ENCODE results near the gene SLCO3A1.

The SLCO3A1 gene

GRCh38 chr15:92002666-92003065, 149.2 kb downstream of the SLCO3A1 start:
- no peaks in the 10 kb centered on the region for H3K36me3 Mint-ChIP-seq
- H3K4me1 Mint-ChIP-seq, result peaks cover 2% of the 10 kb centered on the region
- no peak for DNase-seq
- CTCF ChIA-PET, result interaction anchor here (1.3 kb wide), 1 partner anchor 11 kb away, joined by 3 read pairs; no protein-coding TSS in a partner anchor
- no peaks in the 10 kb centered on the region for H3K27me3 Mint-ChIP-seq
- H3K9me3 Mint-ChIP-seq, result no peaks in the 10 kb centered on the region
- no peak overlapping the region for H3K4me3 Mint-ChIP-seq
- H3K27ac Mint-ChIP-seq, result no peak overlapping the region

- Mint-ChIP-seq H3K27ac (no peak overlapping the region), H3K9me3 (no peaks in the 10 kb centered on the region)
- CTCF ChIA-PET, result interaction anchor here (1.3 kb wide), 1 partner anchor 10 kb away, joined by 3 read pairs; no protein-coding TSS in a partner anchor
These were observed 150.1 kb downstream of the SLCO3A1 start for GRCh38 chr15:92003515-92004067.

GRCh38 chr15:92005154-92005553, 151.6 kb downstream of the SLCO3A1 start:
- Mint-ChIP-seq H3K36me3 (peaks cover 2% of the 10 kb centered on the region), H3K27ac (no peak overlapping the region), H3K4me3 (no peak overlapping the region), H3K4me1 (peaks cover 15% of the 10 kb centered on the region), H3K9me3 (no peaks in the 10 kb centered on the region), H3K27me3 (no peaks in the 10 kb centered on the region)
- CTCF ChIA-PET, result interaction anchor here (1.7 kb wide), 1 partner anchor 74 kb away, joined by 5 read pairs; no protein-coding TSS in a partner anchor
- DNase-seq, result no peak

More at GRCh38 chr15:92003515-92004067, 150.1 kb downstream of the SLCO3A1 start:
- Mint-ChIP-seq H3K36me3 (peaks cover under 1% of the 10 kb centered on the region), H3K27me3 (no peaks in the 10 kb centered on the region), H3K4me3 (no peak overlapping the region), H3K4me1 (peaks cover 8% of the 10 kb centered on the region)
- no peak for DNase-seq

GRCh38 chr15:92006186-92007028, 152.9 kb downstream of the SLCO3A1 start:
- H3K4me1 Mint-ChIP-seq, result peaks cover 24% of the 10 kb centered on the region
- no peak for DNase-seq
- H3K9me3 Mint-ChIP-seq, result no peaks in the 10 kb centered on the region
- no peak overlapping the region for H3K27ac Mint-ChIP-seq
- H3K27me3 Mint-ChIP-seq, result no peaks in the 10 kb centered on the region
- H3K36me3 Mint-ChIP-seq, result peaks cover 3% of the 10 kb centered on the region
- CTCF ChIA-PET, result interaction anchor here (1.0 to 1.7 kb wide), 2 partner anchors 73 to 228 kb away, joined by 3 to 5 read pairs; no protein-coding TSS in a partner anchor
- no peak overlapping the region for H3K4me3 Mint-ChIP-seq

GRCh38 chr15:92009162-92009561, 155.7 kb downstream of the SLCO3A1 start:
- CTCF ChIA-PET, result no interaction called here
- Mint-ChIP-seq H3K27ac (no peak overlapping the region), H3K27me3 (no peaks in the 10 kb centered on the region), H3K36me3 (peaks cover 3% of the 10 kb centered on the region), H3K9me3 (no peaks in the 10 kb centered on the region), H3K4me1 (peaks cover 41% of the 10 kb centered on the region), H3K4me3 (no peak overlapping the region)
- no peak for DNase-seq

GRCh38 chr15:92011611-92012367, 158.3 kb downstream of the SLCO3A1 start:
- Mint-ChIP-seq H3K27ac (peak overlapping the region; percentile 3), H3K9me3 (no peaks in the 10 kb centered on the region), H3K4me1 (peaks cover 39% of the 10 kb centered on the region), H3K27me3 (no peaks in the 10 kb centered on the region), H3K36me3 (peaks cover 3% of the 10 kb centered on the region), H3K4me3 (no peak overlapping the region)
- peak; percentile 47 for DNase-seq
- CTCF ChIA-PET, result no interaction called here

- no peak overlapping the region for H3K27ac Mint-ChIP-seq
- CTCF ChIA-PET, result no interaction called here
- no peak overlapping the region for H3K4me3 Mint-ChIP-seq
- H3K36me3 Mint-ChIP-seq, result peaks cover 3% of the 10 kb centered on the region
- DNase-seq, result no peak
- peaks cover 39% of the 10 kb centered on the region for H3K4me1 Mint-ChIP-seq
- H3K9me3 Mint-ChIP-seq, result no peaks in the 10 kb centered on the region
- H3K27me3 Mint-ChIP-seq, result no peaks in the 10 kb centered on the region
These were observed 158.8 kb downstream of the SLCO3A1 start for GRCh38 chr15:92012368-92012629.

GRCh38 chr15:92012881-92013280, 159.4 kb downstream of the SLCO3A1 start:
- Mint-ChIP-seq H3K4me1 (peaks cover 39% of the 10 kb centered on the region), H3K9me3 (no peaks in the 10 kb centered on the region), H3K36me3 (peaks cover 3% of the 10 kb centered on the region), H3K27me3 (no peaks in the 10 kb centered on the region), H3K4me3 (no peak overlapping the region), H3K27ac (no peak overlapping the region)
- no peak for DNase-seq
- CTCF ChIA-PET, result interaction anchor here (1.5 kb wide), 1 partner anchor 10 kb away, joined by 3 read pairs; no protein-coding TSS in a partner anchor

- H3K36me3 Mint-ChIP-seq, result peaks cover 2% of the 10 kb centered on the region
- H3K4me1 Mint-ChIP-seq, result peaks cover 25% of the 10 kb centered on the region
- DNase-seq, result no peak
- H3K27ac Mint-ChIP-seq, result no peak overlapping the region
- no peaks in the 10 kb centered on the region for H3K9me3 Mint-ChIP-seq
- no peaks in the 10 kb centered on the region for H3K27me3 Mint-ChIP-seq
- CTCF ChIA-PET, result interaction anchor here (1.5 kb wide), 1 partner anchor 11 kb away, joined by 3 read pairs; no protein-coding TSS in a partner anchor
- no peak overlapping the region for H3K4me3 Mint-ChIP-seq
These were observed 160.9 kb downstream of the SLCO3A1 start for GRCh38 chr15:92014281-92015030.

GRCh38 chr15:92017882-92018534, 164.5 kb downstream of the SLCO3A1 start:
- CTCF ChIA-PET, result no interaction called here
- no peaks in the 10 kb centered on the region for H3K27me3 Mint-ChIP-seq
- H3K9me3 Mint-ChIP-seq, result no peaks in the 10 kb centered on the region
- no peaks in the 10 kb centered on the region for H3K36me3 Mint-ChIP-seq
- no peak for DNase-seq
- H3K4me1 Mint-ChIP-seq, result peaks cover 13% of the 10 kb centered on the region
- no peak overlapping the region for H3K27ac Mint-ChIP-seq
- no peak overlapping the region for H3K4me3 Mint-ChIP-seq

GRCh38 chr15:92018535-92019239, 165.2 kb downstream of the SLCO3A1 start:
- Mint-ChIP-seq H3K27ac (no peak overlapping the region), H3K4me1 (peaks cover 10% of the 10 kb centered on the region)

GRCh38 chr15:92019706-92020105, 166.2 kb downstream of the SLCO3A1 start:
- H3K4me1 Mint-ChIP-seq, result peaks cover 10% of the 10 kb centered on the region
- H3K27me3 Mint-ChIP-seq, result no peaks in the 10 kb centered on the region
- H3K9me3 Mint-ChIP-seq, result no peaks in the 10 kb centered on the region
- H3K27ac Mint-ChIP-seq, result no peak overlapping the region
- no peaks in the 10 kb centered on the region for H3K36me3 Mint-ChIP-seq
- no peak for DNase-seq
- H3K4me3 Mint-ChIP-seq, result no peak overlapping the region
- CTCF ChIA-PET, result no interaction called here

More at GRCh38 chr15:92018535-92019239, 165.2 kb downstream of the SLCO3A1 start:
- no peaks in the 10 kb centered on the region for H3K9me3 Mint-ChIP-seq
- no peaks in the 10 kb centered on the region for H3K36me3 Mint-ChIP-seq
- no peak for DNase-seq
- H3K27me3 Mint-ChIP-seq, result no peaks in the 10 kb centered on the region
- no peak overlapping the region for H3K4me3 Mint-ChIP-seq
- CTCF ChIA-PET, result no interaction called here

- no peaks in the 10 kb centered on the region for H3K36me3 Mint-ChIP-seq
- H3K4me1 Mint-ChIP-seq, result peaks cover 10% of the 10 kb centered on the region
- CTCF ChIA-PET, result no interaction called here
- DNase-seq, result no peak
- H3K4me3 Mint-ChIP-seq, result no peak overlapping the region
- H3K27ac Mint-ChIP-seq, result no peak overlapping the region
- H3K9me3 Mint-ChIP-seq, result no peaks in the 10 kb centered on the region
- H3K27me3 Mint-ChIP-seq, result no peaks in the 10 kb centered on the region
These were observed 166.7 kb downstream of the SLCO3A1 start for GRCh38 chr15:92020207-92020606.
